HG02981 (cell line): ENCODE results near the gene ZFAND3.
A peak's percentile ranks its signal among the peaks of the same experiment; 100 is the strongest.

ENCODE experiments used
- ATAC-seq: cut with Tn5 transposase; IDR thresholded peaks from one replicate; pipeline ENCODE4 v1.9.1; 2021; ENCODE audit warnings: mild to moderate bottlenecking, moderate library complexity; ENCODE audit not compliant: unreplicated experiment

The ZFAND3 gene

DNA sequence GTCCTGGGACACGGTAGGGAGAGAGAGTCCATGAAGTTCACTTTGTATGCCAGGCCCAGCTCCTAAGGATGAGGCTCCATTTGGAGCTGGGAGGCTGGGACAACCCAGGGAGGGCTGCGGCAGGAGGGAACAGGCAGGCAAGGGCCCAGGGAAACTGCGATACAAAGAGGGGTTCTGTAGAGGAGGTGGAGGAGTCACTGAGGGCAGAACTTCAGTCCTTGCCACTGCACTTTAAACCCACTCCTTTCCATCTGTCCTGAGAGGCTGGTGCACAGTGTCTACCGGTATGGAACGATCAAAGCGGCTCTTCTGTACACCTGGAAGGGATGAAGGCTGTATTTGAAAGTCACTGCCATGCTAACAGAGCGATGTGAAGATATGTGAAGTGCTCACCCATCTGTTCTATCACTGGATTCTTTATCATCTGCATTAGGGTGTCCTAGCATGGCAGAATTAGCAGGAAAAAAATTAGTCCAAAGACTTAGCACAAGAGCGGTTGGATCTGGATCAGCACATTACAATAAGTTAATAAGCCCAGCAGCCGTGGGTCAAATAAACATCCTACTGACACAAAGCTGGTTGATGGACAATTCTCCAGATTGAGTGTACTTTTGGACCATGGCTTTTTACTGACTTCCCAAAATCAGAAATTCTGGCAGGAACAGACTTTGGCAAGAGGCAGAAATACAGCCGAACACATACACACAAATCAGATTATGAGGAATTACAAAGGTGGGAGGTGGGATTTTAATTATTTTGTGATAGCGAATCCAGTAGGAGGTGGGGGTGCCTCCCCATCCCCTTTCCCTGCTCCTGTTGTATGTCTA, 20.9 kb upstream of the ZFAND3 start:
- ATAC-seq: no peak

GRCh38 chr6:37799263-37799644, 20.3 kb upstream of the ZFAND3 start:
- ATAC-seq: no peak

GRCh38 chr6:37800703-37801604, 18.6 kb upstream of the ZFAND3 start:
- no peak for ATAC-seq

DNA sequence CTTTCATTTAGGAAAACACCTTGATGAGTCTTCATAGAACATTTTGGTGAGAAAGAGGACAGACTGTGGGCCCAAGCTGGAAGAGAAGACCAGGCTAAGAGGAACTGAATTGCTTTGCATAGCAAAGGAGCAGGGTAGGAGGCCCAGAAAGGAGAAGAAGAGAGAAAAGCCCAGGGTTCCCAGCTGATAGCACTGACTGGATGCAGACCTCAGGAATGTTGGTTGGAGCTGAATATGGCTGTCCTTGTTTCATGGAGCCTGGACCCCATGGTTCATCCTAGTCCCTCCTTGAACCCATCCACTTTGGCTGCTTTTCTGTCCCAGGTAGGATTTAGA, 18.0 kb upstream of the ZFAND3 start:
- no peak for ATAC-seq

DNA sequence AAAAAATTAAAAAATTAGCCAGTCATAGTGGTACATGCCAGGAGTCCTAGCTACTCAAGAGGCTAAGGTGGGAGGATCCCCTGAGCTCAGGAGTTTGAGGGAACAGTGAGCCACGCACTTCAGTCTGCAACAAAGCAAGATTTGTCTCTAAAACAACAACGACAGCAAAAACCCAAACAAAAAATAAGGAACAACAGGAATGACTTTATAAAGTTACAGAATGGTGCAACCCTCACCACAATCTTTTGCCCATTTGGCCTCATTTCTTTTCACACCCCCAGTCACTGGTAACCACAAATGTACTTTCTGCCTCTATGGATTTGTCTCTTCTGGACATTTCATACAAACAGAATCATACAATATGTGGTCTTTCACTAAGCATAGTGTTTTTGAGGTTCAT, 16.7 kb upstream of the ZFAND3 start:
- ATAC-seq: no peak

DNA sequence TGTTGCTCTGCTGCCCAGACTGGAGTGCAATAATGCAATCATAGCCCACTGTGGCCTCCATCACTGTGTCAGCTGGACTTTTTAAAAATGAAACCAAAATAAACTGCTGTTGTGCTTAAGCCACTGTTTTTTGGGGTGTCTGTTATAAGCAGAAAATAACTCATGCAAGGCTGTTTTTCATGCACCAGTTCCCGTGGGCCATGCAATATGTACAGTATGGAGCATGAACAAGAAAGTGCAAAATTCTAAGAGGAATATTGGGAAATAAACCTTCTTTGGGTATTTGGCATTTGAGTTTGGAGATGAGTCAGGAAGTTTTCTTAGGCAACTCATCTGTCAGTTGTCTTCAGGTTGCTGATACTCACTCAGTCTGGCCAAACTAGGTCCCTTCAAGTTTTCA, 14.9 kb upstream of the ZFAND3 start:
- no peak for ATAC-seq

GRCh38 chr6:37806213-37806612, 13.3 kb upstream of the ZFAND3 start:
- no peak for ATAC-seq

- ATAC-seq: no peak
These were observed 11.9 kb upstream of the ZFAND3 start for GRCh38 chr6:37807656-37808055.

- no peak for ATAC-seq
These were observed 10.4 kb upstream of the ZFAND3 start for GRCh38 chr6:37809197-37809543.

GRCh38 chr6:37812841-37813240, 6.7 kb upstream of the ZFAND3 start:
- ATAC-seq: no peak

DNA sequence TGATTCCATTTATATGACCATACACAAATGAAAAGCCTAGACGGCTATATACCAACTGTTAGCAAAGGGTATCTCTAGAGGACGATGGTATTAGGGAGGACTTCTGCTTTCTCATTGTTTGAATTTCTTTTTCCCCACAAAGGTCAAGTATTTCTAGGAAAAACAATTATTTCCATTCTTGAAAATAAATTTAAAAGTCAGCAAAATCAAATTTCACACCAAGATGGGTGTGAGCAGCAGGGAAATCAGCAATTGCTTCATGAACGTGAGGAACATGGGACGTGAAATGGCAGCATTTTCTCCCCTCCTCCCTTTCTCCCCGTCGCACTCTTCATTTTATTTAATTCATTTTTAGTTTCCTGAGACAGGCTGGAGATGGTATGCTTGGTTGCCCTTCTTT, 5.2 kb upstream of the ZFAND3 start:
- ATAC-seq: no peak

DNA sequence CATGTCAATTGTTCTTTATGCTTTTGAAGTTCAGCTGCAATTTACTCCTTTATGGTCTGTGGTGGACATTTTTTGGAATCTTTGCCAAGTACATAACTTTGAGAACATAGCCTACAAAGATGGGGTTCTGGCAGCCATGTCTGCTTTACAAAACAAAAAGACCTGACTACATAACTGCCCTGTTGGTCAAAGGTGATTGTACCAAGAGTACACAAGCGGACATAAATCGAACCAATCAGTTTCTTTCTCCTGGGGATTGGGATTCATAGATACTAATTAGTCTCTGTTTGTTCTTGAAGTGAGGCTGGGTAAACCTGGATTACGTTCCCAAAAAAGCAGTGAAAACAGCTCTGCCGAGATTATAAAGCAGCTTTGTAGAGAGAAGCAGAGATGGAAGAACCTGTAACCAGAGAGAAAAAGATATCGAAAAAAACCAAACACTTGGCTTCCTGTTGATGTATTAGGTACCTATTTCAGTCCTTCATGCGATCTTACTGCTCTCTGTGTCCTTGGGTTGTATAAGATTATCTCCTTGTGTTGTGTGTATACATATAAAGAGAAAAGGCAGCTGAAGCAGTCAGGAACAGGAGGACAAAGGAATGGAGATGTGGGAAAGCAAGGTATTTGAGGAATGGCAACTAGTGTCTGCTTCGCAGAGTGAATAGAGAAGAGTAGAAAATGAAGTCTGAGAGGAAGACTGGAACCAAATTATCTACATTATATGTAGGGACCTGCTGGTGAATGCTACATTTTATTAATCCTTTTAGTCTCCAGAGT, 2.7 kb upstream of the ZFAND3 start:
- ATAC-seq: no peak

DNA sequence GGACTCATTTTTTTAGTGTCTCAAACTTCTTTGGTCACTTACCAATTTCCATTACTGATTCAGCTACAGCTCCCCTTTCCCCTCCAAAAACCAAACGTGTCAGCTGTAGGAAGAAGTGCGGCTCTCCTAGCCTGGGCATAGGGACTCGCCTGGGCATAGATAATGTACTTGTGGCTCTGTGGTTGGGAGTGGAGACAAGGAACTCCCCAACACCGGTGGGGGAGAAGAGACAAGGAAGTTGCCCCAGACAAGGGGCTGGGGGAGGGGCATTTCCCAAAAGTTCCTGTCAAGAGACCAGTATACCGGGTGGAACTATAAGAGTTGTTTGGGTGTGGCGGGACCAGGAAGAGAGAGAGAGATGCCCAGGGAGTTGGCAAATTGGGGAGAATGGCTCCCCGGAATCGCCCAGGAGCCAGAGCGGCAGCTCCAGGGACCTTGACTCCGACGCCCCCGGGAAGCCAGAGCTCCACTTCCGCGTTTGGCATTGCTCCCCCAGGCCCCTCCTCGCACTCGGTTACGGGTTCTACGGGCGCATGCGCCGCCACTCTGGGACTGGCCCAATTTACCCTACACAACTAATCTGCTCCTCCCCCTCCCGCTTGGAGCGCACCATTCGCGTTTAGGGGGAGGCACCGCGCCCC, 871 bp upstream of the ZFAND3 start:
- peak; percentile 69 for ATAC-seq

DNA sequence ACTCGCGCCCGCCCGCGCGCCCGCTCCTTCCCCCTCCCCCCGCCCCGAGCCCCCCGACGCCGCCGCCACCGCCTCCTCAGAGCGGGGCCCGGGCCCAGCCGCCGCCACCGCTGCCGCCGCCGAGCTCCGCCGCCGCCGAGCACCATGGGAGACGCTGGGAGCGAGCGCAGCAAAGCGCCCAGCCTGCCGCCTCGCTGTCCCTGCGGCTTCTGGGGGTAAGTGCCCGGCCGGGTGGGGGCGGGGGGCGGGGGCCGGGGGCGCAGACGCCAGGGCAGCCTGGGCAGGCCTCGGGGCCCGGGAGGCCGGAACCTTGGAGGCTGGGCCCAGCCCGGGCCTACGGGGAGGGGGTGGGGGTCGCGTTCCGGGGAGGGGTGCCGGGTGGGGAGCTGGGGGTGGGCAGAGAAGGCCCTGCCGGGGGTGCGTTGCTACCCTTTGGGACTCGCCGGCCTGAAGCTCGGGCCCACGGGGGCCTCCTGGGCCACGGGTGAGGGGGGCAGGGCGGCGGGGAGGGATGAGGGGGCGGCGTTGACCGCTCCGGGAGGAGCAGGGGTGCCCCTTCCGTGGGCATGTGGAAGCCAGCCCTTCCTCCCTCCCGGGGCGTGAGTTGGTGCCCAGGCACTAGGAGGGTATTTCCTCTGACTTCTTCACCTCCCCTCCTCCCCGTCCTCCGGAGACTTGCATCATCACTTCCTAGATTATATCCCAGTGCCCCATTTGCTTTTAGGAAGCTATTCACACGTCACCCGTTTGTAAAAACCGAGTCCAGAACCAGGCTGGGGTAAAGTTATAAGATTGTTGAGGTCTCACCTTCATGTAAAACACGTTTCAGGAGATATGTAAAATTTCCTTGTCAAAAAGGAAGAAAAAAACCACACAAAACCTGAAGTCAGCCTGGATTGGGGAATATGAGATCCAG, 533 bp downstream of the ZFAND3 start:
- peak; percentile 2 for ATAC-seq

DNA sequence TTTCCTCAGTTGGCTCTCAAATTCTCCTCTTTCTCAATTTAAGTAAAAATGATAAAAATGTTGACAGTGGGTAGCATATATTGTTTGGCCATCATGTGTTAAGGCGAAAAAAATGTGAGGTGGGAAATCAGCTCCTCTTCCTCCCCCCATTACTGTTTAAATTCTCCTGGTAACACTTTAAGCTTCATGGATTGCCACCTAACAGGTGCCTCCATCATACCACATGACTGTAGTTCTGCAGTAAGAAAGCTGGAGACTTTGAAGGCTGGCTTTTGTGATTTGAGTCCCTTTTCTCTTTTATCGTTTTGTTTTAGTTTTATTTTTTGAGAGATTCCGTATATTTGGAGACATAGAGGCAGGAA, 1.2 kb downstream of the ZFAND3 start:
- no peak for ATAC-seq

DNA sequence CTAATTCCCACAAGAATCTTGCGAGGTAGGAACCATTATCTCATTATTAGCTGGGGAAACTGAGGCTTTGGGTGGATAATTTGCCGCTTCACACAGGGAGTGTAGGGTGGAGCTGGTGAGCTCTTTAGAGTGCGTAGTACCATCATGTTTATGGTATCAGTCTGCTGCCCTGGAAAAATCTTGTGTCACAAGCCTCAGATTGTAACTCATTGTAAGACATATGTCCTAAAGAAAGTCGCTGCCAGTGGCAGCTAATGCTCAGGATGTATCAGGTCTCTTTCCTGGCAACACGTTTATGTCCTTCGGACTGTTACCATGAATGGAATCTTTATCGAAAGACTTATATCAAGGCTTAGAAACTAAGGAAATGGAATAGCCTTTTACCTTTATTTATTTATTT, 1.9 kb downstream of the ZFAND3 start:
- ATAC-seq: no peak

- no peak for ATAC-seq
These were observed 3.5 kb downstream of the ZFAND3 start for GRCh38 chr6:37822851-37823682.

GRCh38 chr6:37824170-37824569, 4.6 kb downstream of the ZFAND3 start:
- ATAC-seq: no peak

GRCh38 chr6:37826188-37826587, 6.7 kb downstream of the ZFAND3 start:
- no peak for ATAC-seq
